Measurements from ENCODE around the gene TOP3A.

- no peak for TF ChIP-seq CTCF (IDR thresholded peaks at IDR 0.05; ENCODE audit: low read length)
- no peak for TF ChIP-seq EZH2 (IDR thresholded peaks at IDR 0.05; ENCODE audit: borderline replicate concordance, low read length)
Measured at GRCh38 chr17:18237461-18237860, 77.3 kb downstream of the TOP3A start.
